Endothelial cell (in vitro differentiated cells): ENCODE results near the gene KLK15. TPM values are rescaled to one million over a fixed set of nuclear protein-coding genes. Genes with fewer than 3 reads are reported as not detected.

Source experiments
- DNase-seq: peaks from one replicate; pipeline ENCODE4 v3.0.0; 2021; ENCODE audit warnings: low spot score
- H3K27ac Mint-ChIP-seq: one replicate; pipeline ENCODE4 v1.8.0; 2021; ENCODE audit warnings: mixed read lengths, inconsistent platforms; ENCODE audit not compliant: unreplicated experiment
- H3K27me3 Mint-ChIP-seq: one replicate; pipeline ENCODE4 v1.8.0; 2021; ENCODE audit warnings: mild to moderate bottlenecking, moderate library complexity, mixed read lengths, inconsistent platforms; ENCODE audit not compliant: unreplicated experiment
- H3K36me3 Mint-ChIP-seq: one replicate; pipeline ENCODE4 v1.8.0; 2021; ENCODE audit warnings: mild to moderate bottlenecking, low read depth, mixed read lengths, inconsistent platforms; ENCODE audit not compliant: unreplicated experiment
- H3K4me1 Mint-ChIP-seq: one replicate; pipeline ENCODE4 v1.8.0; 2021; ENCODE audit warnings: mild to moderate bottlenecking, mixed read lengths, inconsistent platforms; ENCODE audit not compliant: unreplicated experiment
- H3K4me3 Mint-ChIP-seq: one replicate; pipeline ENCODE4 v1.8.0; 2021; ENCODE audit warnings: mild to moderate bottlenecking, mixed read lengths, inconsistent platforms; ENCODE audit not compliant: unreplicated experiment
- H3K9me3 Mint-ChIP-seq: one replicate; pipeline ENCODE4 v1.8.0; 2021; ENCODE audit warnings: mixed read lengths, inconsistent platforms; ENCODE audit not compliant: unreplicated experiment
- total RNA-seq: library from RNA; stranded (reverse); fragmentation: NEBNext Ultra II Directional; extraction: Animal tissue kit (Norgen Biotek cat#: 25700); gene quantifications from one replicate; pipeline ENCODE4 v1.2.1, GENCODE V29; 2021; ENCODE audit not compliant: unreplicated experiment
- TF ChIP-seq, protein P1 (sequence below): fragments of 200-600 bp; sonication (generic); IDR thresholded peaks from one replicate; pipeline ENCODE4 v1.5.0; 2021; ENCODE audit warnings: antibody characterized with exemption; ENCODE audit not compliant: unreplicated experiment

KLK15 gene
- total RNA-seq, 1 donor from 2014 or later, result not detected

DNA sequence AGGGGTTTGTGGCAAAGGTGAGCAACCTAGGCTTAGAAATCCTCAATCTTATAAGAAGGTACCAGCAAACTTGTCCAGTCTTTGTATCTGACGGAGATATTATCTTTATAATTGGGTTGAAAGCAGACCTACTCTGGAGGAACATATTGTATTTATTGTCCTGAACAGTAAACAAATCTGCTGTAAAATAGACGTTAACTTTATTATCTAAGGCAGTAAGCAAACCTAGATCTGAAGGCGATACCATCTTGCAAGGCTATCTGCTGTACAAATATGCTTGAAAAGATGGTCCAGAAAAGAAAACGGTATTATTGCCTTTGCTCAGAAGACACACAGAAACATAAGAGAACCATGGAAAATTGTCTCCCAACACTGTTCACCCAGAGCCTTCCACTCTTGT lies 36.1 kb upstream of the KLK15 start:
- peaks cover 9% of the 10 kb centered on the region for H3K9me3 Mint-ChIP-seq
- no peaks in the 10 kb centered on the region for H3K4me1 Mint-ChIP-seq
- H3K4me3 Mint-ChIP-seq, result no peak overlapping the region
- peaks cover 5% of the 10 kb centered on the region for H3K36me3 Mint-ChIP-seq
- no peak for DNase-seq
- TF ChIP-seq, protein P1, sequence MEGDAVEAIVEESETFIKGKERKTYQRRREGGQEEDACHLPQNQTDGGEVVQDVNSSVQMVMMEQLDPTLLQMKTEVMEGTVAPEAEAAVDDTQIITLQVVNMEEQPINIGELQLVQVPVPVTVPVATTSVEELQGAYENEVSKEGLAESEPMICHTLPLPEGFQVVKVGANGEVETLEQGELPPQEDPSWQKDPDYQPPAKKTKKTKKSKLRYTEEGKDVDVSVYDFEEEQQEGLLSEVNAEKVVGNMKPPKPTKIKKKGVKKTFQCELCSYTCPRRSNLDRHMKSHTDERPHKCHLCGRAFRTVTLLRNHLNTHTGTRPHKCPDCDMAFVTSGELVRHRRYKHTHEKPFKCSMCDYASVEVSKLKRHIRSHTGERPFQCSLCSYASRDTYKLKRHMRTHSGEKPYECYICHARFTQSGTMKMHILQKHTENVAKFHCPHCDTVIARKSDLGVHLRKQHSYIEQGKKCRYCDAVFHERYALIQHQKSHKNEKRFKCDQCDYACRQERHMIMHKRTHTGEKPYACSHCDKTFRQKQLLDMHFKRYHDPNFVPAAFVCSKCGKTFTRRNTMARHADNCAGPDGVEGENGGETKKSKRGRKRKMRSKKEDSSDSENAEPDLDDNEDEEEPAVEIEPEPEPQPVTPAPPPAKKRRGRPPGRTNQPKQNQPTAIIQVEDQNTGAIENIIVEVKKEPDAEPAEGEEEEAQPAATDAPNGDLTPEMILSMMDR, result no peak
- H3K27ac Mint-ChIP-seq, result no peak overlapping the region
- H3K27me3 Mint-ChIP-seq, result peaks cover 1% of the 10 kb centered on the region

DNA sequence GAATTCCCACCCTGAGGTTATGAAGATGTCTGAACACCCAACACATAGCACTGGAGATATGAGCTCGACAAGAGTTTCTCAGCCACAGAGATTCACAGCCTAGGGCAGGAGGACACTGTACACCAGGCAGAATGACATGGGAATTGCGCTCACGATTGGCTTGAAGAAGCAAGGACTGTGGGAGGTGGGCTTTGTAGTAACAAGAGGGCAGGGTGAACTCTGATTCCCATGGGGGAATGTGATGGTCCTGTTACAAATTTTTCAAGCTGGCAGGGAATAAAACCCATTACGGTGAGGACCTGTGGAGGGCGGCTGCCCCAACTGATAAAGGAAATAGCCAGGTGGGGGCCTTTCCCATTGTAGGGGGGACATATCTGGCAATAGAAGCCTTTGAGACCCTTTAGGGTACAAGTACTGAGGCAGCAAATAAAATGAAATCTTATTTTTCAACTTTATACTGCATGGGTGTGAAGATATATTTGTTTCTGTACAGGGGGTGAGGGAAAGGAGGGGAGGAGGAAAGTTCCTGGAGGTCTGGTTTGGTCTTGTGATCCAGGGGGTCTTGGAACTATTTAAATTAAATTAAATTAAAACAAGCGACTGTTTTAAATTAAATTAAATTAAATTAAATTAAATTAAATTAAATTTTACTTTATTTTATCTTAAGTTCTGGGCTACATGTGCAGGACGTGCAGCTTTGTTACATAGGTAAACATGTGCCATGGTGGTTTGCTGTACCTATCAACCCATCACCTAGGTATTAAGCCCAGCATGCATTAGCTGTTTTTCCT lies 28.3 kb upstream of the KLK15 start:
- H3K36me3 Mint-ChIP-seq, result peaks cover 5% of the 10 kb centered on the region
- peaks cover 13% of the 10 kb centered on the region for H3K27me3 Mint-ChIP-seq

DNA sequence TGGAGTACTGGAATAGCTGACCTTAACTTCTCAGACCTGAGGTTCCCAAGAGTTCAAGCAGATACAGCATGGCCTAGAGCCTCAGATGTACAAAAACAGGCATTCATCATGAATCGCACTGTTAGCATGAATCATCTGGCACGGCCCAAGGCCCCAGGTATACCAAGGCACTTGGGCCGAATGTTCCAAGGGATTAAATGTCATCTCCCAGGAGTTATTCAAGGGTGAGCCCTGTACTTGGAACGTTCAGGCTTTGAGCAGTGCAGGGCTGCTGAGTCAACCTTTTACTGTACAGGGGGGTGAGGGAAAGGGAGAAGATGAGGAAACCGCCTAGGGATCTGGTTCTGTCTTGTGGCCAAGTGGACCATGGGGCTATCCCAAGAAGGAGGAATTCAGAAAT lies 27.6 kb upstream of the KLK15 start:
- no peak for DNase-seq
- Mint-ChIP-seq H3K4me1 (no peaks in the 10 kb centered on the region), H3K9me3 (peaks cover 11% of the 10 kb centered on the region), H3K4me3 (no peak overlapping the region), H3K27ac (no peak overlapping the region), H3K27me3 (peaks cover 13% of the 10 kb centered on the region), H3K36me3 (peaks cover 5% of the 10 kb centered on the region)
- TF ChIP-seq, protein P1, result no peak

More for the DNA sequence above, 28.3 kb upstream of the KLK15 start:
- Mint-ChIP-seq H3K9me3 (peaks cover 15% of the 10 kb centered on the region), H3K4me1 (no peaks in the 10 kb centered on the region), H3K27ac (no peak overlapping the region), H3K4me3 (no peak overlapping the region)
- TF ChIP-seq, protein P1, result no peak
- DNase-seq, result no peak

DNA sequence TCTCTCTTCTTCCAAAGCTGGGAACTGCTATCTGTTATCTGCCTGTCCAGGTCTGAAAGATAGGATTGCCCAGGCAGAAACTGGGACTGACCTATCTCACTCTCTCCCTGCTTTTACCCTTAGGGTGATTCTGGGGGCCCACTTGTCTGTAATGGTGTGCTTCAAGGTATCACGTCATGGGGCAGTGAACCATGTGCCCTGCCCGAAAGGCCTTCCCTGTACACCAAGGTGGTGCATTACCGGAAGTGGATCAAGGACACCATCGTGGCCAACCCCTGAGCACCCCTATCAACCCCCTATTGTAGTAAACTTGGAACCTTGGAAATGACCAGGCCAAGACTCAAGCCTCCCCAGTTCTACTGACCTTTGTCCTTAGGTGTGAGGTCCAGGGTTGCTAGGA lies 26.5 kb upstream of the KLK15 start:
- Mint-ChIP-seq H3K4me1 (no peaks in the 10 kb centered on the region), H3K36me3 (peaks cover 11% of the 10 kb centered on the region), H3K4me3 (no peak overlapping the region), H3K9me3 (peaks cover 18% of the 10 kb centered on the region), H3K27ac (no peak overlapping the region), H3K27me3 (peaks cover 13% of the 10 kb centered on the region)
- no peak for DNase-seq
- TF ChIP-seq, protein P1, result no peak

DNA sequence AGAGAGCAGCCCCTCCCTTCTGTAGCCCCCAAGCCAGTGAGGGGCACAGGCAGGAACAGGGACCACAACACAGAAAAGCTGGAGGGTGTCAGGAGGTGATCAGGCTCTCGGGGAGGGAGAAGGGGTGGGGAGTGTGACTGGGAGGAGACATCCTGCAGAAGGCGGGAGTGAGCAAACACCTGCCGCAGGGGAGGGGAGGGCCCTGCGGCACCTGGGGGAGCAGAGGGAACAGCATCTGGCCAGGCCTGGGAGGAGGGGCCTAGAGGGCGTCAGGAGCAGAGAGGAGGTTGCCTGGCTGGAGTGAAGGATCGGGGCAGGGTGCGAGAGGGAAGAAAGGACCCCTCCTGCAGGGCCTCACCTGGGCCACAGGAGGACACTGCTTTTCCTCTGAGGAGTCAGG lies 25.5 kb upstream of the KLK15 start:
- no peak overlapping the region for H3K4me3 Mint-ChIP-seq
- H3K9me3 Mint-ChIP-seq, result peaks cover 24% of the 10 kb centered on the region
- H3K4me1 Mint-ChIP-seq, result no peaks in the 10 kb centered on the region
- H3K27me3 Mint-ChIP-seq, result peaks cover 14% of the 10 kb centered on the region
- TF ChIP-seq, protein P1, result no peak
- H3K36me3 Mint-ChIP-seq, result peaks cover 11% of the 10 kb centered on the region
- H3K27ac Mint-ChIP-seq, result no peak overlapping the region
- no peak for DNase-seq
